HG02885 (cell line): Measurements from ENCODE around the gene FECH.
"Not testable (repeated sequence)": the region's sequence is repeated elsewhere in the genome, so short reads cannot be mapped to it uniquely, and the experiment has no call there.

Experiments used
- ATAC-seq: cut with Tn5 transposase; IDR thresholded peaks from one replicate; pipeline ENCODE4 v1.9.1; 2021; ENCODE audit warnings: mild to moderate bottlenecking; ENCODE audit not compliant: unreplicated experiment, poor library complexity

FECH gene

DNA sequence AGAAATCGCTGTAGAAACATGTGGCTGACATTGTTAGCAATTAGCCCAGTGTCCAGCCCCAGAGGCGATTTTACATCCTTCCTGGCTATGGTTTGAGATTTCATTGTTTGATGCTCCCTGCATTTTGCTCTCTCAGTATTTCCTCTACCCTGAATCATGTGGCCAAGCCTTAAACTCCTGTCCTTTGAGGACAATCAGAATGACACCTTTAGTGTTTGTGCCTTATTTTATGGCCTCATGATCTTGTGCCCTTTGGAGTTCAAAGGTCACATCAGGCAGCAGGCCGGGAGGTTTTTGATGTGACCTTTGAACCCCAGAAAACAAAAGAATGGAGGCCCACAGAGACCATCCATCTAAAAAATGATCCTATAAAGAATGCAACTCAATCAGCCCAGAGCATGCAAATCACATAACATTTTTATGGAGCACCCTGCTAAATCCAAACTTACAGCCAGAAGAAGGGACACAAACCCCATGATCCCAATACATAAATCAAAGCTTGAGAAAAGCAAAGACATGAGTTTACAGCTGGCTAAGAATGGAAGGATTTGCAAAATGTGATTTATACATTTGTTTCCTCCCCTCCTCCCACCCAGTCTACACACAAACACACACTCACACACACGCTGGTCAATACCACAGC lies 52.5 kb downstream of the FECH start:
- ATAC-seq, result no peak

DNA sequence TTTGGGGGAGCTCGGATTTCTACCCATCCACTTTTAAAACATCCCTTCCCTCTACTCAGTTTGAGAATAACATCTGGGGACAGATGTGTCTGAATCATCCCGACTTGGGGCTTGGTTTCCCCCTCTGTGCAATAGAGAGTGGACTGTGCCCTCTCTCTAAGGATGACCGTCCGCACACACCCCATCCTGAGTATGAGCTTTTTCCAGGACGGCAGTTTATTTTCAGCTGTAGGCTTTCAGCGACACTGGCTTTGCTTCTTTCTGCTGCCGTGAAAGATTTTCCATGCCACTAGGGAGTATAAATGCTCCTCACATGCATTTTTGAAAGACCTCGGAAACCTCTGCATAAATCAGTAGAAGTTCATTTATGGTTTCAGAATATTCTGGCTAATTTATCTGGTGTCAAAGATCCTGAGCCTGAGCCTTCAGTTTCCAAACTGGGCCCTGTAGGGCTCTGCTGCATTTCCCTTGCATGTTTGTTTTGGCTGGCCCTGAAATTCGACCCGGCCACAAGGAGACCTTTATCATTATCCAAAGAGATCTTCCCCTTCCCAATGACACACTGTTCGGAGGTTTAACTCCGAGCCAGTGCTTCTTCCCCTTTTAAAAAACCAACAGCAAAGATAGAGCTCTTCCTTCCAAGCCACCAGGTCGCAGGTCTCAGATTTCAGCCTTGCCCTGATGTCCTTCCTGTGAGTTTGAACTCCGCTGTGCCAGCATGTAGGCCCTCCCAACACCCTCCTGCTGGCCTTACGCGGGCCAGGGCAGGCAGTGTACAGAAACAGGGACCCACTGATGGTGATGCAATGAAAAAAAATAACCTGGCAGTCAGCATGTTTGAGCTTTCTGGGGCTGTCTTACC lies 53.3 kb downstream of the FECH start:
- ATAC-seq, result no peak

DNA sequence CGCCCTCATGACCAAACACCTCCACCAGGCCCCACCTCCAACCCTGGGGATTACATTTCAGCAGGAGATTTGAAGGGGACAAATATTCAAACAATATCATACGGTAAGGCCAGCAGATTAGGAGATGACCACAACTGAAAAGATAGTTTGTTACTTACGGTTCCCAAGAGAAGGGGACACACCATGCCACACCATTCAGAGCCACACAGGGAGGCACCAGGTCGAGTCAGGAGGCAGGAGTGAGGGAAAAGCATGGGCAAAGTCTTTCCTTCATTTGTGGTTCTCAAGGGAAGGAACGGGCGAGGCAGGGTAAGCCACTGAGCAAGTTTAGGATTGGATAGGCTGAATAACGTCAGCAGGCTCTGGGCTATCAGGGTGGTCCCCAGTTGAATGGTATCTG lies 57.4 kb downstream of the FECH start:
- ATAC-seq, result no peak

DNA sequence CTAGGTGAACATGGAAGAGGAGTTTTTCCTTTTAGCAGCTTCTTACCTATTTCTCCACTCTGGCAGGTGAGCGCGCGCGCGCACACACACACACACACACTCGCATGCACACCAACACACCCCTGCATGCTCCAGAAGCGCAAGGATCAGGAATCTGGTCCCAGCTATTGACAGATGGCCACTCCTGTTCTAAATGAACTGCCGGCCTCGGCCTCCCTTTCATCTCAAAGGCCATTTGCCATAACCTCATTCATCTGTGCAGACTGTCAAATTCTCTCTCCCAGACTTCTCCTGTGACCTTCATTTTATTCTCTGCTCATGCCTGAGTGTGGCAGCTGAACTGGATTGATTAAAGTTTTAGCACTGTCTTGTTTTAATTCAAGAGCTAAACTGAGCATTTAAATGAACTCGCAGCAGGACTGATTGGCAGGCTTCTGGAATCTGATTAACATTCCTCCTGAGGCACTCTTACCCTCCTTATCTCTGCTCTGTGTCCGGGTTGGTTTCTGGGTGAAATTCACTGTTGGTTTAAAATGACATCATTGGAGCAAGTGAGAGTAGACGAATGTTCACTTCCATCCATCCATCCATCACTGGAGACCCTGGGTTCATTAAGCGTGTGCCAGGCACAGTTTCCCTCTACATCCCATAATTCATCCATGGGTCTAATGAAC lies 58.8 kb downstream of the FECH start:
- no peak for ATAC-seq

DNA sequence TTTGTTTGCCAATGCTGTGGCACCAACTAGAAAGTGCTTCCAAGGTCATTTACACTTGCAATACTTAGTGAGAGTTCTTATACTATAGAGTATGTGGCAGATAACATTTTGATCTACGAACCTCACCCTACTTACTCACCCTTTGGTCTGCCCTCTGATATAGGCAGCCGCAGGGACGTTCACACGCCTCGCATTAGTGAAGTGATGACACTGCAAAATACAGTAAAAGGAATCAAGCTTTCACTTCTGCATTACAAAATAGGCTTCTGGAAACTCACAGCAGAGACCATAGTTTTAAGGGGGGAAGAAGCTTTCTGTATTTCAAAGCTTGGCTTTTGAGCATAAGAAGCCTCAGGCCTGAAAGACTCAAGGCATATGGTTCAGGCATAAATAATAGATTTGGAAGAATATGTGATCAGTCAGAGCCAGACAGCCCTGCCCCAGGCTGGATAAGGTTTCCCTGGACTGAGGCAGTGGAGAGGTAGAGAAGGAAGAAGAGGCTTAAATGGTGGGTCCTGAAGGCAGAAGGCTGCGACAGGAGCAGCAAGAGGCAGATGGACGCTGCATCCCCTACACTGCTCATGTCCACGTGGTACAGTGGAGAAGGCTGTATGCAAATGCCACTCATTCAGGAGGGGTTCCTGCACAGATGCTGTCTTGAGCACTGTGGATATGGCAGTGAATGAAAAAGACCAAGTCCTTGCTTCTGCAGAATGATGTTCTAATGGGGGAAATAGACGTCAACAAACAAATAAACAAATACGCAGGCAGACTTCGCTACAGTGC lies 63.1 kb downstream of the FECH start:
- ATAC-seq, result peak; percentile 86

- not testable (repeated sequence) for ATAC-seq
Measured at GRCh38 chr18:57522348-57522747, 64.2 kb downstream of the FECH start.

GRCh38 chr18:57519668-57520424 lies 66.7 kb downstream of the FECH start:
- no peak for ATAC-seq

DNA sequence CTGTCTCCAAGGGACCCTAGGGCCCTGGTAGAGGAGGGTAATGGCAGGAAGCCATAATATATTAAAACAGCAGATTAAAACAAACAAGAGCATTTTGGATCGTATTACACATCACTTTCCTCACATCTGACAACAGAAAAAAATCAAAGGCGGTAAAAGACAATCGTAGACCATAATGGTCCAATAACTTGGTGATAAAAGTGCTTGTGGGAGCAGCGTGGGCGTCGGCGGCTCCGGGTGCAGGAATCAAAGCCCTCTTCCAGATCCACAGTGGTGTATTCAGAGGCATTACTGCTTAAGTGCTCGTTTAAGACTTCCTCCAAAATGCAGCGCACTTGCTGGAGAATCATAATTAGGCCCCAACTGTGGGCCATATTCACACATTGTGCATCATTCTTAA lies 68.0 kb downstream of the FECH start:
- ATAC-seq, result no peak

DNA sequence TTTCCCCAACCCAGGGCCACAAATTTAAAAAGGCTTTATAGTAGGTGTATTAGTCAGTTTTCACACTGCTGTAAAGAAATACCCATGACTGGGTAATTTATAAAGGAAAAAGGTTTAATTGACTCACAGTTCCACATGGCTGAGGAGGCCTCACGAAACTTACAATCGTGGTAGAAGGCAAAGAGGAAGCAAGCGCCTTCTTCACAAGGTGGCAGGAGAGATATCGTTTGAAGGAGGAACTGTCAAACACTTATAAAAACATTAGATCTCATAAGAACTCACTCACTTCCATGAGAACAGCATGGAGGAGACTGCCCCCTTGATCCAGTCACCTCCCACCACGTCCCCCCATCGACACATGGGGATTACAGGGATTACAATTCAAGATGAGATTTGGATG lies 70.4 kb downstream of the FECH start:
- ATAC-seq, result no peak

DNA sequence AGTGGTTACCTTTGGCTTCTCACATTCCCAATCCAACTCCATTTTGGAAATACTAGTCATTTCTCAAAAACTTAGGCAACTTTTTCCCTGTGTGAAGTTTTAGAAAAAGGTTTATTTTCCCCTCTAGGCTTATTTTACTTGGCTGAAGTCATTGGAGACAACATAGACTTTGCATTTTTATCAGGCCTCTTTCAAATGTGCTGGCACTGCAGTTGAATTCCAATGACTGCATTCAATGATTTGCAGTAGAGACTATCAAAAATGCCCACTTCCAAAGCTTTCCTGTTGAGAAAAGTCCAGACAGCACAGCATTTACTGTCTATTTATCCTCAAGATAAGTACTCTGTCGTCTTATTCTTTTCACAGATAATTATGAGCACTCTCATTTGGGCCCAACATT lies 81.3 kb downstream of the FECH start:
- no peak for ATAC-seq

GRCh38 chr18:57502624-57503023 lies 83.9 kb downstream of the FECH start:
- ATAC-seq, result no peak

DNA sequence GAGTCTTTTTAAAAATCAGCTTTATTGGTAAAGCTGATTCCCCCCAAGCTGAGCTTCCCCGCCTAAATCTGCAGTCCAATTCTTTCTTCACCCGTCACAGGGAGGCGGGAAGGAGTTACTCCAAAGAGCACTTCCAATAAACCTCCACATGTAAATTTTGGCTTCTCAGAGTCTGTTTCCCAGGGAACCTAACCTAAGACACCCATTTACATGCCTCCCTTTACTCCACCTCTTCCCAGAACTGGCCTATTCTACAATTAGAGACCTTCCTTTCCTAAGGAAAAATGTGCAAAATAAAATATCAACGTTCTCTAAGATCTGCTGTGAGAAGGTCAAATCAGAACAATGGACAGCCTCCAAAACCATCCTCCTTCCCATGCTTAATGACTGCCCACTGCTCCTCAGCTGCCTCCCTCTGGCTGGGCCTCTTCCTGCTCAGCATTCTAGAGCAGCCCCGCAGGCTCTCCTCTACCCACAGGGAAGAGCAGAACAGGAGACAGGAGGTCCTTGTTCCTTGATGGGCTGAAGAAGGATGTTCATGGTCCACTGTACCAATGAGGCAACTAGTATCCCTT lies 87.7 kb downstream of the FECH start:
- no peak for ATAC-seq
